ENCODE data around the gene OR7G1.
A peak's percentile ranks its signal among the peaks of the same experiment; 100 is the strongest.
"Not testable (repeated sequence)": the region's sequence is repeated elsewhere in the genome, so short reads cannot be mapped to it uniquely, and the experiment has no call there.

The OR7G1 gene

GRCh38 chr19:9078651-9079050 is 36.9 kb downstream of the OR7G1 start:
- no peaks in the 10 kb centered on the region for H3K9me3 ChIP-seq (ENCODE audit: control insufficient read depth, low read length)
- DNase-seq (ENCODE audit: low read depth), result no peak
- peaks cover 7% of the 10 kb centered on the region for H3K4me1 ChIP-seq (ENCODE audit: control insufficient read depth, insufficient read depth, low read length)
- no peaks in the 10 kb centered on the region for H3K36me3 ChIP-seq (ENCODE audit: control insufficient read depth, insufficient read depth, low read length, severe bottlenecking)
- H3K4me3 ChIP-seq (ENCODE audit: low read length), result no peak overlapping the region
- no peaks in the 10 kb centered on the region for H3K27me3 ChIP-seq (replicated peaks; ENCODE audit: control insufficient read depth, insufficient read depth, low read length)
- no peak overlapping the region for H3K9ac ChIP-seq (ENCODE audit: low read length)

DNA sequence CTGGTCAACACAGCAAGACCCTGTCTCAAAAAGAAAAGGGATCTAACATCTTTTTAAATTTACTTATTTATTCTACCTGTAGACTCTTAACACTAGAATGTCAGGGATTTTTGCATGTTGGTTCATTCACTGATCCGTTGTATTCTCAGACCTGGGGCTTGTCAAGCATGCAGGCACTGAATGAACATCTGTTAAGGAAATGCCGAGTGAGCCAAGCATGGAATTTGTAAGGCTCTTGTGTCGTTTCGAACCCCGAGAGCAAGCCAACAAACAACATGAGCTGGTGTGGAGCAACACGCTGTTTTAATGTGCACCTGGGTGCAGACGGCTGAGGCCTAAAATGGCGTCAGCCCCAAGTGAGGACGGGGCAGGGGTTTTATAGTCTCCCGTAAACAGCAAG is 38.7 kb downstream of the OR7G1 start:
- Histone ChIP-seq H3K36me3 (ENCODE audit: control insufficient read depth, insufficient read depth, low read length, severe bottlenecking) (no peaks in the 10 kb centered on the region), H3K9ac (ENCODE audit: low read length) (no peak overlapping the region), H3K9me3 (ENCODE audit: control insufficient read depth, low read length) (no peaks in the 10 kb centered on the region), H3K27me3 (replicated peaks; ENCODE audit: control insufficient read depth, insufficient read depth, low read length) (no peaks in the 10 kb centered on the region), H3K4me1 (ENCODE audit: control insufficient read depth, insufficient read depth, low read length) (peaks cover 7% of the 10 kb centered on the region), H3K4me3 (ENCODE audit: low read length) (no peak overlapping the region)
- no peak for DNase-seq (ENCODE audit: low read depth)

GRCh38 chr19:9075064-9075949 is 40.3 kb downstream of the OR7G1 start:
- DNase-seq (ENCODE audit: low read depth), result peak; percentile 65
- Histone ChIP-seq H3K9ac (ENCODE audit: low read length) (no peak overlapping the region), H3K4me1 (ENCODE audit: control insufficient read depth, insufficient read depth, low read length) (peaks cover 7% of the 10 kb centered on the region), H3K36me3 (ENCODE audit: control insufficient read depth, insufficient read depth, low read length, severe bottlenecking) (no peaks in the 10 kb centered on the region), H3K27me3 (replicated peaks; ENCODE audit: control insufficient read depth, insufficient read depth, low read length) (no peaks in the 10 kb centered on the region), H3K9me3 (ENCODE audit: control insufficient read depth, low read length) (no peaks in the 10 kb centered on the region), H3K4me3 (ENCODE audit: low read length) (no peak overlapping the region)

- Histone ChIP-seq H3K9ac (ENCODE audit: low read length) (no peak overlapping the region), H3K36me3 (ENCODE audit: control insufficient read depth, insufficient read depth, low read length, severe bottlenecking) (no peaks in the 10 kb centered on the region), H3K4me3 (ENCODE audit: low read length) (no peak overlapping the region), H3K27me3 (replicated peaks; ENCODE audit: control insufficient read depth, insufficient read depth, low read length) (no peaks in the 10 kb centered on the region), H3K4me1 (ENCODE audit: control insufficient read depth, insufficient read depth, low read length) (peaks cover 7% of the 10 kb centered on the region), H3K9me3 (ENCODE audit: control insufficient read depth, low read length) (no peaks in the 10 kb centered on the region)
- DNase-seq (ENCODE audit: low read depth), result no peak
These were observed 41.8 kb downstream of the OR7G1 start for GRCh38 chr19:9073806-9074205.

- DNase-seq (ENCODE audit: low read depth); H3K27me3 ChIP-seq (replicated peaks; ENCODE audit: control insufficient read depth, insufficient read depth, low read length); H3K9ac ChIP-seq (ENCODE audit: low read length); H3K4me3 ChIP-seq (ENCODE audit: low read length); H3K36me3 ChIP-seq (ENCODE audit: control insufficient read depth, insufficient read depth, low read length, severe bottlenecking); H3K9me3 ChIP-seq (ENCODE audit: control insufficient read depth, low read length); H3K4me1 ChIP-seq (ENCODE audit: control insufficient read depth, insufficient read depth, low read length): not testable (repeated sequence)
These were observed 43.8 kb downstream of the OR7G1 start for GRCh38 chr19:9071720-9072119.

DNA sequence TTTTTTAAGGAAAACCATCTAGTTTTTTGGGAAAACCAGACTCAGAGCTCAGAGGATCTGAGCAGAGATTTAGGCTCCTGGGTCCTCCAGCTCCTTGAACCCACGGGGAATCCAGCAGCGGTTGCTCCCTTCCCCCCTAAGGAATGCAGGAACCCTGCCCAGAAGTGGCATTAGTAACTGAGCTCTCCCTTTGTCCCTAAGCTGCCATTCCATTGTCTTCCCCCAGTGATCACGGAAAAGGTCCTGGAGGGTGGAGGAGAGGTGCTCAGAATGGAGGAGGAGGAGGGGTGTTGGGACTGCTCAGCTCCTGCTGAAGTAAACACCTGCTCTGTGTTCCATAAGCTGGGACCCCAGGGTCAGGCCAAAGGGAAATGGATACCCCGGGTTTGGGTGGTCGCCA is 45.5 kb downstream of the OR7G1 start:
- Histone ChIP-seq H3K27me3 (replicated peaks; ENCODE audit: control insufficient read depth, insufficient read depth, low read length) (no peaks in the 10 kb centered on the region), H3K4me3 (ENCODE audit: low read length) (no peak overlapping the region), H3K4me1 (ENCODE audit: control insufficient read depth, insufficient read depth, low read length) (no peaks in the 10 kb centered on the region), H3K9ac (ENCODE audit: low read length) (no peak overlapping the region), H3K36me3 (ENCODE audit: control insufficient read depth, insufficient read depth, low read length, severe bottlenecking) (no peaks in the 10 kb centered on the region), H3K9me3 (ENCODE audit: control insufficient read depth, low read length) (no peaks in the 10 kb centered on the region)
- no peak for DNase-seq (ENCODE audit: low read depth)

GRCh38 chr19:9065457-9066014 is 50.0 kb downstream of the OR7G1 start:
- no peak overlapping the region for H3K4me3 ChIP-seq (ENCODE audit: low read length)
- no peaks in the 10 kb centered on the region for H3K9me3 ChIP-seq (ENCODE audit: control insufficient read depth, low read length)
- no peaks in the 10 kb centered on the region for H3K36me3 ChIP-seq (ENCODE audit: control insufficient read depth, insufficient read depth, low read length, severe bottlenecking)
- DNase-seq (ENCODE audit: low read depth), result no peak
- H3K9ac ChIP-seq (ENCODE audit: low read length), result no peak overlapping the region
- no peaks in the 10 kb centered on the region for H3K27me3 ChIP-seq (replicated peaks; ENCODE audit: control insufficient read depth, insufficient read depth, low read length)
- no peaks in the 10 kb centered on the region for H3K4me1 ChIP-seq (ENCODE audit: control insufficient read depth, insufficient read depth, low read length)
